Dermis microvascular lymphatic vessel endothelial cell (primary cell): ENCODE measurements around the gene WDSUB1. TPM values are rescaled to one million over a fixed set of nuclear protein-coding genes. Genes with fewer than 3 reads are reported as not detected.

Experiments
- DNase-seq, 2 donors: peaks; one replicate each; pipeline versions ENCODE4 v3.0.0 to v3.0.0-alpha.2; 2010; ENCODE audit warnings: low read depth in 2 of 2
- total RNA-seq: library from RNA; depleted of rRNA; stranded (reverse); fragments of >200 nt; gene quantifications from 2 replicates; pipeline ENCODE4 v1.2.1, GENCODE V29; 2014

The WDSUB1 gene
- total RNA-seq, 1 donor from 2014 or later: 3.7 TPM

GRCh38 chr2:159199236-159199635 lies 87.3 kb downstream of the WDSUB1 start:
- DNase-seq: no peak

- DNase-seq: no peak
Observed at GRCh38 chr2:159196393-159196925, 90.0 kb downstream of the WDSUB1 start.

GRCh38 chr2:159195697-159196096 lies 90.8 kb downstream of the WDSUB1 start:
- no peak for DNase-seq

- no peak for DNase-seq
Observed at GRCh38 chr2:159194241-159194640, 92.3 kb downstream of the WDSUB1 start.

- no peak for DNase-seq
Observed at GRCh38 chr2:159193791-159194190, 92.7 kb downstream of the WDSUB1 start.

GRCh38 chr2:159192371-159192918 lies 94.1 kb downstream of the WDSUB1 start:
- DNase-seq: no peak

GRCh38 chr2:159188449-159188848 lies 98.1 kb downstream of the WDSUB1 start:
- DNase-seq: peak; percentile 55 to 88

GRCh38 chr2:159187106-159187505 lies 99.4 kb downstream of the WDSUB1 start:
- DNase-seq: no peak

- no peak for DNase-seq
Observed at GRCh38 chr2:159186462-159186861, 100.0 kb downstream of the WDSUB1 start.
